ENCODE measurements around the gene TNFRSF1B. TPM values are rescaled to one million over a fixed set of nuclear protein-coding genes. Genes with fewer than 3 reads are reported as not detected.

TNFRSF1B gene
- total and polyA plus RNA-seq, 2 of the 8 experiments (the other 6 are each of a cell fraction or from before 2014, with no cell fraction given): 1.7 to 2.9 TPM

DNA sequence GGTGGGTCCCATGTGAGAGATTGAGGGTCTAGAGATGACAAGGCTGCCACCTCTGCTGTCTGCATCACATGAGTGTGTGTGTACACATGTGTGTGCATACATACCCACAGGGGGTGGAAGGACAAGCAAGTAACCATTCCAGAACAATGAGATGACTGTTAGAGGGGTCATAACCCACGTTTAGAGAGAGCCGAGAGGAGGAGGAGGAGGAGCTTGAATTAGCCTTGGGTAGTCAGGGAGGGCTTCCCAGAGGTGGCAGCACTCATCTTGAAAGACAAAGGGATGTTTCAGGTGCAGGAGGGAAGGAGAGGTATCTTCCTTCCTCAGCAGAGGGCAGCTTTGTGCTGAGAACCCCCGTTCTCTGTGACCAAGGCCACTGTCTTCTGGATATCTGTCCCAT, 21.3 kb downstream of the TNFRSF1B start:
- no peak overlapping the region for H3K23ac ChIP-seq (ENCODE audit: insufficient read length)
- no peaks in the 10 kb centered on the region for H3K36me3 ChIP-seq (ENCODE audit: control insufficient read depth in 2 of 4, insufficient read depth in 4 of 4, low read length in 3 of 4)
- H2BK20ac ChIP-seq (ENCODE audit: low read length): peak overlapping the region; percentile 62; the same call in 1 of the 2 replicates
- no peaks in the 10 kb centered on the region for H4K20me1 ChIP-seq (replicated peaks in 1 of 2; ENCODE audit: control insufficient read depth in 1 of 2, insufficient read depth in 2 of 2, low read length in 2 of 2)
- H3K79me2 ChIP-seq (ENCODE audit: control insufficient read depth in 1 of 2, insufficient read depth in 2 of 2, low read length in 2 of 2): no peaks in the 10 kb centered on the region
- no peak overlapping the region for H3K56ac ChIP-seq (replicated peaks; ENCODE audit: insufficient read length, low read depth, low read length)
- no peak overlapping the region for H3K4me3 ChIP-seq (ENCODE audit: extremely low read depth in 1 of 4, insufficient read depth in 2 of 4, low read depth in 3 of 4, low read length in 4 of 4)
- H3K18ac ChIP-seq (ENCODE audit: extremely low read depth, low read length): peak overlapping the region; percentile 68; the same call in 1 of the 2 replicates
- 45% methylated on average over 3 of the region's 3 CpGs; no CpG with 5 or more reads in 1 of the 2 experiments for WGBS, 2 experiments (ENCODE audit: extremely low coverage in 1 of 2, insufficient coverage in 1 of 2, insufficient read length in 1 of 2, insufficient replicate concordance in 2 of 2, low coverage in 1 of 2, low lambda C conversion rate in 2 of 2, missing lambda C conversion rate in 1 of 2)
- DNase-seq (ENCODE audit: low read depth in 1 of 2, low spot score in 2 of 2) (no peak), FAIRE-seq (no peak)
- no peak overlapping the region for H3K9ac ChIP-seq (replicated peaks in 1 of 4; ENCODE audit: extremely low read depth in 1 of 4, low read depth in 3 of 4, low read length in 3 of 4)
- H3K4ac ChIP-seq (replicated peaks; ENCODE audit: insufficient read length, low read depth, low read length): no peak overlapping the region
- peak overlapping the region; percentile 95; the same call in 1 of the 2 replicates for H2BK12ac ChIP-seq (ENCODE audit: low read depth, low read length)
- no peak overlapping the region for H4K5ac ChIP-seq (ENCODE audit: insufficient read length, low read depth, low read length)
- H3K14ac ChIP-seq (ENCODE audit: insufficient read length): no peak overlapping the region
- peaks cover 0 to 13% of the 10 kb centered on the region in 2 experiments; a peak in 1 of 4 replicates for H3K9me3 ChIP-seq (ENCODE audit: insufficient read depth in 2 of 2, low read depth in 1 of 2, low read length in 1 of 2)
- peaks cover 0 to 9% (median 5%) of the 10 kb centered on the region in 4 experiments; a peak in 6 of 7 replicates for H3K4me1 ChIP-seq (replicated peaks in 1 of 4; ENCODE audit: control insufficient read depth in 3 of 4, insufficient read depth in 4 of 4, low read length in 3 of 4)
- H2AK5ac ChIP-seq (ENCODE audit: low read depth, low read length): no peak overlapping the region; the same call in 1 of the 2 replicates
- no peak overlapping the region for H2AFZ ChIP-seq (ENCODE audit: low read length)
- TF ChIP-seq KDM1A (IDR thresholded peaks at IDR 0.05; ENCODE audit: borderline replicate concordance, low read length) (0 out of 2 replicates have a peak, but pooled peaks have one; percentile 41), RXRA (IDR thresholded peaks at IDR 0.05; ENCODE audit: insufficient read depth, low read depth, low read length) (no peak), RAD21 (IDR thresholded peaks at IDR 0.05 in 1 of 2, conservative IDR thresholded peaks at IDR 0.05 in 1 of 2; ENCODE audit: low read depth in 2 of 2, low read length in 2 of 2) (peak; percentile 38 to 40), TCF12 (IDR thresholded peaks at IDR 0.05; ENCODE audit: low read depth, low read length) (no peak)
- TF ChIP-seq, protein P1, sequence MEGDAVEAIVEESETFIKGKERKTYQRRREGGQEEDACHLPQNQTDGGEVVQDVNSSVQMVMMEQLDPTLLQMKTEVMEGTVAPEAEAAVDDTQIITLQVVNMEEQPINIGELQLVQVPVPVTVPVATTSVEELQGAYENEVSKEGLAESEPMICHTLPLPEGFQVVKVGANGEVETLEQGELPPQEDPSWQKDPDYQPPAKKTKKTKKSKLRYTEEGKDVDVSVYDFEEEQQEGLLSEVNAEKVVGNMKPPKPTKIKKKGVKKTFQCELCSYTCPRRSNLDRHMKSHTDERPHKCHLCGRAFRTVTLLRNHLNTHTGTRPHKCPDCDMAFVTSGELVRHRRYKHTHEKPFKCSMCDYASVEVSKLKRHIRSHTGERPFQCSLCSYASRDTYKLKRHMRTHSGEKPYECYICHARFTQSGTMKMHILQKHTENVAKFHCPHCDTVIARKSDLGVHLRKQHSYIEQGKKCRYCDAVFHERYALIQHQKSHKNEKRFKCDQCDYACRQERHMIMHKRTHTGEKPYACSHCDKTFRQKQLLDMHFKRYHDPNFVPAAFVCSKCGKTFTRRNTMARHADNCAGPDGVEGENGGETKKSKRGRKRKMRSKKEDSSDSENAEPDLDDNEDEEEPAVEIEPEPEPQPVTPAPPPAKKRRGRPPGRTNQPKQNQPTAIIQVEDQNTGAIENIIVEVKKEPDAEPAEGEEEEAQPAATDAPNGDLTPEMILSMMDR (IDR thresholded peaks at IDR 0.05; ENCODE audit: control extremely low read depth in 1 of 3, insufficient read depth in 1 of 3, low read depth in 1 of 3, low read length in 3 of 3): peak; percentile 20 to 50 (median 27); a peak in 3 of 4 replicates
- no peaks in the 10 kb centered on the region; a peak in 1 of 7 replicates for H3K27me3 ChIP-seq (replicated peaks in 1 of 4; ENCODE audit: control insufficient read depth in 3 of 4, extremely low read depth in 1 of 4, insufficient read depth in 3 of 4, low read length in 3 of 4)
- no peak overlapping the region for H3K4me2 ChIP-seq (ENCODE audit: insufficient read depth in 1 of 2, low read depth in 2 of 2, low read length in 2 of 2)
- no peak overlapping the region for H3K27ac ChIP-seq (ENCODE audit: low read depth, low read length)
- no peak overlapping the region for H4K8ac ChIP-seq (ENCODE audit: extremely low read depth, insufficient read depth, low read length)
- ChIA-PET POLR2A (ENCODE audit: partially characterized antibody) (interaction anchor here (0.6 to 2.2 kb wide), 4 partner anchors 11 to 496 kb away, joined by 3 to 10 read pairs (median 4); no protein-coding TSS in a partner anchor), CTCF (ENCODE audit: partially characterized antibody) (interaction anchor here (0.6 to 9.7 kb wide), 10 partner anchors 9 to 571 kb away, joined by 3 to 165 read pairs (median 5); partner anchors contain the start of gene TNFRSF1B)
- no peaks in the 10 kb centered on the region for H3K23me2 ChIP-seq (ENCODE audit: low read depth, low read length)
- no peak overlapping the region for H4K91ac ChIP-seq (replicated peaks; ENCODE audit: insufficient read length, low read length)
- peak overlapping the region; percentile 74; the same call in 1 of the 2 replicates for H2BK15ac ChIP-seq (ENCODE audit: low read length)
- H2BK120ac ChIP-seq (replicated peaks; ENCODE audit: low read depth, low read length): no peak overlapping the region
- H2BK5ac ChIP-seq (ENCODE audit: low read depth, low read length): peak overlapping the region; percentile 21; the same call in 1 of the 2 replicates
- no peaks in the 10 kb centered on the region for H3K79me1 ChIP-seq (ENCODE audit: low read depth, low read length)

Measured in H1 (cell line).